Naive thymus-derived CD4-positive, alpha-beta T cell (primary cell): ENCODE results near the gene SHISA9. TPM values are rescaled to one million over a fixed set of nuclear protein-coding genes. Genes with fewer than 3 reads are reported as not detected.

Experiments used
- ATAC-seq: fragments of 150-1000 bp; cut with Tn5 transposase; 2 replicates; pipeline ENCODE4 v1.10.0; 2021; ENCODE audit warnings: mild to moderate bottlenecking, moderate library complexity
- CTCF ChIA-PET: fragments of 350-600 bp; sonication (Branson Sonifier 250); formaldehyde crosslinking; loops from one replicate; lab custom pipeline; 2021; ENCODE audit warnings: antibody characterized with exemption; lab: Charles Lee
- POLR2A ChIA-PET: fragments of 350-600 bp; sonication (Branson Sonifier 250); formaldehyde crosslinking; loops from one replicate; lab custom pipeline; 2021; ENCODE audit warnings: antibody characterized with exemption, inconsistent platforms; lab: Charles Lee
- DNase-seq, 9 donors: peaks; one replicate each; pipeline versions ENCODE4 v3.0.0 to v3.0.0-alpha.2; 2020 to 2022; ENCODE audit warnings: mixed read lengths in 1 of 9
- H3K27ac ChIP-seq: one replicate; pipeline ENCODE4 v1.7.0; 2013; ENCODE audit warnings: mild to moderate bottlenecking, low read depth, low read length, moderate library complexity
- H3K27me3 ChIP-seq, 2 donors: one replicate each; pipeline ENCODE4 v1.7.0; 2013; ENCODE audit warnings: low read length in 2 of 2, mild to moderate bottlenecking in 2 of 2, moderate library complexity in 2 of 2; ENCODE audit not compliant: control insufficient read depth in 2 of 2, insufficient read depth in 2 of 2
- H3K36me3 ChIP-seq, 3 experiments: 1 replicate in 2 of 3; 2 replicates in 1 of 3; pipeline ENCODE4 v1.7.0; 2013; ENCODE audit warnings: low read length in 3 of 3, mild to moderate bottlenecking in 3 of 3, moderate library complexity in 1 of 3; ENCODE audit not compliant: insufficient read depth in 3 of 3, control insufficient read depth in 2 of 3
- H3K4me1 ChIP-seq, 2 donors: one replicate each; pipeline ENCODE4 v1.7.0; 2013; ENCODE audit warnings: low read length in 2 of 2, mild to moderate bottlenecking in 2 of 2, moderate library complexity in 1 of 2; ENCODE audit not compliant: control insufficient read depth in 2 of 2, insufficient read depth in 2 of 2
- H3K4me3 ChIP-seq: 2 replicates; pipeline ENCODE4 v1.7.0; 2013; ENCODE audit warnings: mild to moderate bottlenecking, low read length
- H3K9me3 ChIP-seq, 3 experiments: 1 replicate in 2 of 3; 2 replicates in 1 of 3; pipeline ENCODE4 v1.7.0; 2013; ENCODE audit warnings: low read length in 3 of 3; ENCODE audit not compliant: control insufficient read depth in 2 of 3
- H3K27ac Mint-ChIP-seq, 9 donors: one replicate each; pipeline ENCODE4 v1.8.0; 2020 to 2022; ENCODE audit warnings: mixed read lengths in 9 of 9, mild to moderate bottlenecking in 8 of 9, moderate library complexity in 5 of 9, inconsistent platforms in 2 of 9
- H3K27me3 Mint-ChIP-seq, 5 donors: one replicate each; pipeline ENCODE4 v1.8.0; 2021 to 2022; ENCODE audit warnings: mixed read lengths in 5 of 5, mild to moderate bottlenecking in 1 of 5
- H3K36me3 Mint-ChIP-seq, 5 donors: one replicate each; pipeline ENCODE4 v1.8.0; 2020 to 2022; ENCODE audit warnings: mixed read lengths in 5 of 5, mild to moderate bottlenecking in 3 of 5, inconsistent platforms in 1 of 5
- H3K4me1 Mint-ChIP-seq, 7 donors: one replicate each; pipeline ENCODE4 v1.8.0; 2020 to 2022; ENCODE audit warnings: mixed read lengths in 7 of 7, mild to moderate bottlenecking in 3 of 7, inconsistent platforms in 1 of 7
- H3K4me3 Mint-ChIP-seq, 10 donors: one replicate each; pipeline ENCODE4 v1.8.0; 2020 to 2022; ENCODE audit warnings: mild to moderate bottlenecking in 10 of 10, mixed read lengths in 10 of 10, moderate library complexity in 6 of 10, inconsistent platforms in 2 of 10
- H3K9me3 Mint-ChIP-seq, 11 donors: one replicate each; pipeline ENCODE4 v1.8.0; 2020 to 2022; ENCODE audit warnings: mixed read lengths in 11 of 11, mild to moderate bottlenecking in 4 of 11, inconsistent platforms in 1 of 11, moderate library complexity in 1 of 11
- intact Hi-C, 2 donors: fragments of 100-400 bp; cut with micrococcal nuclease; formaldehyde crosslinking; loops; one replicate each; pipeline ENCODE4 v1.15.1; 2023
- polyA plus RNA-seq, 2 donors: library from polyadenylated mRNA; unstranded; fragments of 300-500 nt; fragmentation: Illumina TruSeq; gene quantifications; one replicate each; pipeline ENCODE4 v1.2.3, GENCODE V29; 2021
- total RNA-seq, 6 experiments: library from RNA in 5 of 6; stranded (reverse) in 5 of 6; gene quantifications; 1 replicate in 5 of 6; 2 replicates in 1 of 6; pipeline ENCODE4 v1.2.3 and lab custom pipeline; 2021 to 2026

SHISA9 gene
- total and polyA plus RNA-seq, 7 experiments from 2014 or later = 0.05 TPM; not detected in 6

DNA sequence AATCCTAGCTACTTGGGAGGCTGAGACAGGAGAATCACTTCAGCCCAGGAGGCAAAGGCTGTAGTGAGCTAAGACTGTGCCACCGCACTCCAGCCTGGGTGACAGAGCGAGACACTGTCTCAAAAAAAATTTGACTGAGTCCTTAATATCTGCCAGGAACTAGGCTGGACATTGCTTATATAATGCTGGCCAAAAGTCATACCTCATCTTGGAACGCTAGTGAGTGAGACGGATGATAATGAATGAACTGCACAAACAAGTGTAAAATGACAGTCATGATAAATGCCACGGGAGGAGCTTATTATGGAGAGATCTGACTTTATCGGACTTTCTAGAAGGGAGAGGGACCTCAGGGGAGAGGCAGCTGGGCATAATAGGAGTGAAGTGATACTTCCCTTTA lies 327.6 kb downstream of the SHISA9 start:
- ATAC-seq (no peak), DNase-seq (no peak)
- H3K36me3 ChIP-seq = no peaks in the 10 kb centered on the region
- no peak overlapping the region for H3K27ac Mint-ChIP-seq
- ChIA-PET CTCF (no interaction called here), POLR2A (no interaction called here)
- no peaks in the 10 kb centered on the region for H3K27me3 ChIP-seq
- intact Hi-C loops = no loop called here
- peaks cover 0 to 18% (median 7%) of the 10 kb centered on the region in 5 donors for H3K27me3 Mint-ChIP-seq
- no peak overlapping the region for H3K4me3 Mint-ChIP-seq
- H3K9me3 ChIP-seq = no peaks in the 10 kb centered on the region
- no peak overlapping the region for H3K4me3 ChIP-seq
- no peak overlapping the region for H3K27ac ChIP-seq
- H3K36me3 Mint-ChIP-seq = peaks cover 0 to 13% (median 0%) of the 10 kb centered on the region in 5 donors
- H3K4me1 Mint-ChIP-seq = no peaks in the 10 kb centered on the region
- no peaks in the 10 kb centered on the region for H3K4me1 ChIP-seq
- H3K9me3 Mint-ChIP-seq = peaks cover 0 to 24% (median 7%) of the 10 kb centered on the region in 11 donors

GRCh38 chr16:13231365-13231764 lies 330.0 kb downstream of the SHISA9 start:
- ChIA-PET CTCF (no interaction called here), POLR2A (no interaction called here)
- Histone ChIP-seq H3K36me3 (no peaks in the 10 kb centered on the region), H3K4me1 (no peaks in the 10 kb centered on the region), H3K4me3 (no peak overlapping the region), H3K9me3 (no peaks in the 10 kb centered on the region), H3K27ac (no peak overlapping the region), H3K27me3 (no peaks in the 10 kb centered on the region)
- Mint-ChIP-seq H3K27me3 (peaks cover 0 to 18% (median 4%) of the 10 kb centered on the region in 5 donors), H3K36me3 (peaks cover 0 to 13% (median 0%) of the 10 kb centered on the region in 5 donors), H3K9me3 (peaks cover 0 to 18% (median 8%) of the 10 kb centered on the region in 11 donors), H3K4me1 (no peaks in the 10 kb centered on the region), H3K4me3 (no peak overlapping the region), H3K27ac (no peak overlapping the region)
- ATAC-seq (no peak), DNase-seq (no peak)
- intact Hi-C loops = no loop called here

- POLR2A ChIA-PET = no interaction called here
- Mint-ChIP-seq H3K4me3 (no peak overlapping the region), H3K9me3 (peaks cover 0 to 19% (median 8%) of the 10 kb centered on the region in 11 donors), H3K4me1 (no peaks in the 10 kb centered on the region), H3K36me3 (peaks cover 0 to 5% (median 0%) of the 10 kb centered on the region in 5 donors), H3K27me3 (peaks cover 0 to 10% (median 0%) of the 10 kb centered on the region in 5 donors), H3K27ac (no peak overlapping the region)
- DNase-seq (no peak), ATAC-seq (no peak)
- Histone ChIP-seq H3K27me3 (no peaks in the 10 kb centered on the region), H3K4me3 (no peak overlapping the region), H3K27ac (no peak overlapping the region), H3K4me1 (no peaks in the 10 kb centered on the region), H3K9me3 (no peaks in the 10 kb centered on the region), H3K36me3 (no peaks in the 10 kb centered on the region)
- CTCF ChIA-PET = no interaction called here
- intact Hi-C loops = no loop called here
These were observed 333.6 kb downstream of the SHISA9 start for GRCh38 chr16:13234999-13235398.

DNA sequence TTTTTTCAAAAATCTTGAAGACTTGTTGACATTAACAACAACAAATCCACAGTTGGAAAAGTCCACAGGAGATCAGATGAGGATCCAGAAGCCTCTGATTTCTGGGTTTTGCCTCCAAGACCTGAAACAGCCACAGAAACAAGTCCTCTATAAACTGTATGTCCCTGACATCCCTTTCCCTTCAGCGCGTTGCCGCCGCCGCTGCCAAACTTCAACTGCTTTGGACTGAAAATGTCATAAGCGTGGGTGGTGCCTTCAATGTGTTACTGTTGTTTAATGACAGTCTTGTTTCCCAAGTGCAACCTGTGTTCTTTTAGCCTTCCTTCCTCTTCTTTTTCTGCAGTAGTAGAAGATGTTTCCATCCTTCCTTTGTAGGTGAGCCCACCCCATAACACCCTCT lies 334.9 kb downstream of the SHISA9 start:
- H3K27ac ChIP-seq = no peak overlapping the region
- H3K36me3 ChIP-seq = no peaks in the 10 kb centered on the region
- Mint-ChIP-seq H3K27ac (no peak overlapping the region), H3K36me3 (no peaks in the 10 kb centered on the region), H3K27me3 (peaks cover 0 to 5% (median 0%) of the 10 kb centered on the region in 5 donors), H3K4me3 (no peak overlapping the region), H3K9me3 (peaks cover 0 to 17% (median 5%) of the 10 kb centered on the region in 11 donors), H3K4me1 (no peaks in the 10 kb centered on the region)
- no peak for ATAC-seq
- H3K27me3 ChIP-seq = no peaks in the 10 kb centered on the region
- H3K4me1 ChIP-seq = no peaks in the 10 kb centered on the region
- H3K4me3 ChIP-seq = no peak overlapping the region
- ChIA-PET POLR2A (no interaction called here), CTCF (no interaction called here)
- no peaks in the 10 kb centered on the region for H3K9me3 ChIP-seq
- intact Hi-C loops = no loop called here
- DNase-seq = no peak

DNA sequence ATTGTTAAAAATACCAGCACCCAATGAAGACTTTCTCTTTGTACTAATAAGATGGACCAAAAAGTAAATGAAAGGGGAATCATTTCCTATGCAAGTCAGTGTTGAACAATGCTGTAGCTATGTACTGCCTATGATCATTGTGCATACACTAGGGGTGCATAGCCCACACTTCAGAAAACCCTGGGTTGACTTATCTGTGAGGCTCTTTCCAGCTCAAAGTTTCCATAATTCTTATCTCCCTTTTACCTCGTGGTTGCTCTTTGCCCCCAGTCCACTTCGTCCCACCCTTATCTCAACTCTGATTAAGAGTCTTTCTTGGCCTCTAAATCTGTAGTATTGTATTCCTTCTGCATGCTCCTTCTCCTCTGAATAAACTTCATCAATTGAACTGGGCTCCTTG lies 336.8 kb downstream of the SHISA9 start:
- ChIA-PET POLR2A (no interaction called here), CTCF (no interaction called here)
- no peaks in the 10 kb centered on the region for H3K27me3 ChIP-seq
- intact Hi-C loops = no loop called here
- no peaks in the 10 kb centered on the region for H3K36me3 ChIP-seq
- H3K27ac ChIP-seq = no peak overlapping the region
- no peak overlapping the region for H3K4me3 ChIP-seq
- H3K4me1 ChIP-seq = no peaks in the 10 kb centered on the region
- peaks cover 0 to 17% (median 5%) of the 10 kb centered on the region in 11 donors for H3K9me3 Mint-ChIP-seq
- no peaks in the 10 kb centered on the region for H3K4me1 Mint-ChIP-seq
- H3K27me3 Mint-ChIP-seq = peaks cover 0 to 5% (median 0%) of the 10 kb centered on the region in 5 donors
- no peak overlapping the region for H3K27ac Mint-ChIP-seq
- DNase-seq (no peak), ATAC-seq (no peak)
- H3K9me3 ChIP-seq = no peaks in the 10 kb centered on the region
- H3K4me3 Mint-ChIP-seq = no peak overlapping the region
- H3K36me3 Mint-ChIP-seq = no peaks in the 10 kb centered on the region

DNA sequence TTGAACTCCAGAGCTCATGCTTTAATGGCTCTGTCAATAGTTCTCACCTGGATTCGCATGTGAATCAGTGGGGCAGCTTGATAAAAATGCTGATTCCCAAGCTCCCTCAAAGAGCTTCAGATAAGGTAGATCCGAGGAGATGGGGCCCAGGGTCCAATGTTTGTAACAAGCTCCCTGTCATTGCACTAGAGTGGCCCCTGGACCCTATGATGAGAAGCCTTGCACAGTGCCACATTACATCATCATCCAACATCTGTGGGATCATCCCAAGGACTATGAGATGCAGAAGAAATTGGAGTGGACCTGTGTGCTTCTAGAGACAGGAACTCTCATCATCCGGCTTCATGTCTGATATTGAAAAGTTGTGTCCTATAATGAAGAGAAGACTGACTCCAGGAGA lies 340.8 kb downstream of the SHISA9 start:
- Histone ChIP-seq H3K36me3 (no peaks in the 10 kb centered on the region), H3K4me1 (no peaks in the 10 kb centered on the region), H3K27ac (no peak overlapping the region), H3K9me3 (no peaks in the 10 kb centered on the region), H3K4me3 (no peak overlapping the region), H3K27me3 (peaks cover 0 to 3% of the 10 kb centered on the region in 2 donors)
- CTCF ChIA-PET = no interaction called here
- intact Hi-C loops = no loop called here
- Mint-ChIP-seq H3K4me3 (no peak overlapping the region), H3K27me3 (peaks cover 0 to 5% (median 0%) of the 10 kb centered on the region in 5 donors), H3K4me1 (no peaks in the 10 kb centered on the region), H3K36me3 (no peaks in the 10 kb centered on the region), H3K27ac (no peak overlapping the region), H3K9me3 (peaks cover 0 to 7% (median 1%) of the 10 kb centered on the region in 11 donors)
- no peak for ATAC-seq
- DNase-seq = no peak
- POLR2A ChIA-PET = no interaction called here

DNA sequence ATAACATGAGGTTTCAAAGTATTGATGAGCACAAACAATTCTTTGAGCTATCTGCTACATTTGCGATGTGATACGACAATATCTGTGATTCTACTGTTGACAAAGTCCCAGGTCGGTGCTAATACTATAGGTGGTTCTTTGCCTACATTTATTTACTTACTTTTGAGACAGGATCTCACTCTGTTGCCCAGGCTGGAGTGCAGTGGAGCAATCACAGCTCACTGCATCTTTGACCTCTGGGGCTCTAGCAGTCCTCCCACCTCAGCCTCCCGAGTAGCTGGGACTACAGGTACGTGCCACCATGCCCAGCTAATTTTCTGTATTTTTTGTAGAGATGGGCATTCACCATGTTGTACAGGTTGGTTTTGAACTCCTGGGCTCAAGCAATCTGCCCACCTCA lies 343.4 kb downstream of the SHISA9 start:
- no peaks in the 10 kb centered on the region for H3K4me1 ChIP-seq
- DNase-seq (no peak), ATAC-seq (no peak)
- H3K4me3 ChIP-seq = no peak overlapping the region
- H3K27ac Mint-ChIP-seq = no peak overlapping the region
- H3K27me3 Mint-ChIP-seq = peaks cover 0 to 5% (median 0%) of the 10 kb centered on the region in 5 donors
- H3K9me3 Mint-ChIP-seq = peaks cover 0 to 5% (median 0%) of the 10 kb centered on the region in 11 donors
- peaks cover 0 to 3% of the 10 kb centered on the region in 2 donors for H3K27me3 ChIP-seq
- H3K4me1 Mint-ChIP-seq = no peaks in the 10 kb centered on the region
- no peaks in the 10 kb centered on the region for H3K9me3 ChIP-seq
- intact Hi-C loops = no loop called here
- H3K36me3 ChIP-seq = no peaks in the 10 kb centered on the region
- H3K27ac ChIP-seq = no peak overlapping the region
- peaks cover 0 to 1% (median 0%) of the 10 kb centered on the region in 5 donors for H3K36me3 Mint-ChIP-seq
- CTCF ChIA-PET = no interaction called here
- H3K4me3 Mint-ChIP-seq = no peak overlapping the region
- POLR2A ChIA-PET = no interaction called here
